K562 (cell line): ENCODE results near the gene CARD11. TPM values are rescaled to one million over a fixed set of nuclear protein-coding genes. Genes with fewer than 3 reads are reported as not detected.

Experiments used
- ARID2 ChIP-seq: fragments of 450-650 bp; IDR thresholded peaks from 2 replicates; pipeline ENCODE4 v1.6.1; 2017; ENCODE audit warnings: antibody characterized with exemption, mild to moderate bottlenecking
- CBFA2T3 ChIP-seq: fragments of 450-650 bp; IDR thresholded peaks from 2 replicates; pipeline ENCODE4 v1.6.1; 2017
- EP300 ChIP-seq: IDR thresholded peaks from 2 replicates; pipeline ENCODE4 v1.6.1; 2012; ENCODE audit warnings: low read length, improper control_type of control experiment
- ETV1 ChIP-seq: fragments of 450-650 bp; conservative IDR thresholded peaks from 2 replicates; pipeline ENCODE4 v1.6.1; 2016; ENCODE audit warnings: missing genetic modification characterization, control low read depth, low read depth, missing compliant biosample characterization
- EWSR1 ChIP-seq: fragments of 450-650 bp; IDR thresholded peaks from 2 replicates; pipeline ENCODE4 v1.6.1; 2018; ENCODE audit warnings: borderline replicate concordance, mild to moderate bottlenecking, low read depth, moderate library complexity; ENCODE audit not compliant: partially characterized antibody
- HDAC8 ChIP-seq: fragments of 450-650 bp; IDR thresholded peaks from 2 replicates; pipeline ENCODE4 v1.6.1; 2016; ENCODE audit warnings: mild to moderate bottlenecking, missing genetic modification characterization, moderate library complexity, missing compliant biosample characterization
- SIX5 ChIP-seq, 2 experiments: IDR thresholded peaks; 2 replicates each; pipeline ENCODE4 v1.6.1; 2011; ENCODE audit warnings: low read length in 2 of 2, borderline replicate concordance in 1 of 2, low read depth in 1 of 2, mild to moderate bottlenecking in 1 of 2, moderate library complexity in 1 of 2; ENCODE audit not compliant: insufficient read depth in 1 of 2
- TFE3 ChIP-seq: fragments of 450-650 bp; formaldehyde crosslinking; IDR thresholded peaks from 2 replicates; pipeline ENCODE4 v1.4.0; 2020; ENCODE audit warnings: mild to moderate bottlenecking, mixed read lengths
- ZKSCAN1 ChIP-seq: fragments of 150-350 bp; IDR thresholded peaks from 2 replicates; pipeline ENCODE4 v1.6.1; 2016; ENCODE audit warnings: low read depth, low read length
- polyA plus RNA-seq, 8 experiments: library from polyadenylated mRNA; depleted of rRNA in 4 of 8; stranded (reverse) in 5 of 8; unstranded in 3 of 8; fragments of >200 nt; fragmentation: Nextera tagmentation in 2 of 8; fragmentation: Illumina TruSeq in 1 of 8; extraction: Ambion mirVana in 2 of 8; extraction: Trizol in 1 of 8; gene quantifications; 2 replicates each; pipeline versions ENCODE4 v1.2.1 to v1.2.3, GENCODE V29; 2011 to 2014; ENCODE audit warnings: inconsistent platforms in 1 of 8, missing spikeins in 1 of 8
- total RNA-seq, 7 experiments: library from RNA; depleted of rRNA in 6 of 7; stranded (reverse); fragments of >200 nt in 6 of 7; fragmentation: Illumina TruSeq in 2 of 7; extraction: Trizol in 2 of 7; gene quantifications; 2 replicates each; pipeline versions ENCODE4 v1.2.1 to v1.2.3, GENCODE V29; 2011 to 2021; ENCODE audit warnings: low replicate concordance in 1 of 7
- TF ChIP-seq, protein P1 (sequence below): fragments of 200-800 bp; sonication (Bioruptor generic); IDR thresholded peaks from 2 replicates; pipeline ENCODE4 v1.6.1; 2016; ENCODE audit warnings: missing genetic modification characterization, missing compliant biosample characterization
- TF ChIP-seq, protein P2 (sequence below): fragments of 250-450 bp; sonication (Bioruptor Pico); IDR thresholded peaks from 2 replicates; pipeline ENCODE4 v1.5.0; 2020; ENCODE audit warnings: mild to moderate bottlenecking, borderline replicate concordance
- TF ChIP-seq, protein P3 (sequence below): IDR thresholded peaks from 2 replicates; pipeline ENCODE4 v1.6.1; 2011; ENCODE audit not compliant: insufficient read length; ENCODE audit errors: extremely low read depth
- TF ChIP-seq, protein P4 (sequence below): fragments of 450-650 bp; formaldehyde crosslinking; IDR thresholded peaks from 2 replicates; pipeline ENCODE4 v1.4.0; 2022; ENCODE audit warnings: missing genetic modification characterization

CARD11 gene
- total and polyA plus RNA-seq, 9 of the 15 experiments (the other 6 are each of a cell fraction or from before 2014, with no cell fraction given): 0.07 to 12.8 (median 5.7) TPM

DNA sequence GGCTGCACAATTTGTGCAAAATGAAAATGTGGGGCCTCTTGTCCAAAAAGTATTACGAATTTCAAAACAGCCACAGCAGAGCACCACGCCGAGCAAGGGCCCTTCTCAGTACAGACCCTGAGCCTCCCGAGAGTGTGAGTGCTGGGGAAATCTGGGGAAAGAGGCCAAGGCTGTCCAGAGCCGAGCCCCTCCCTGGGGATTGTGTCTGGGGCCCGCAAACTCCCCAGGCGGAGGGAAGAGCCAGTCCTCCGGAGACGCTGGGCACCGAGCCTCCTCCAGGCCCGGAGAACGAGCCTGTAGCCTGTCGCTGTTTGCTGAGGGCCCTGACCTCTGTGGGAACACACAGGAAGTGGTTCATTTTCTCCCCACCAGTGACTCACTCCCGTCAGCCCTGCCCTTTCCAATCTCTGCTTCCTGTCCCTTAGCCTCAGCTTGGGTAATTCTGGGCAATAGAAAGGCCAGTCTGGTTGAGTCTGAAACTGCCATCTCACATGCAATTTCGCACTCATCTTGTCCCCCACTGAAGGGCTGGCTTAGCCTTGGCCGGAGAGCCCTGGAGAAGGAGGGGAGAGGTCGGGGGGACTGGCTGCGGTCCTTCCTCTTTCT lies 180.1 kb downstream of the CARD11 start (continued):
- TF ChIP-seq, protein P1, sequence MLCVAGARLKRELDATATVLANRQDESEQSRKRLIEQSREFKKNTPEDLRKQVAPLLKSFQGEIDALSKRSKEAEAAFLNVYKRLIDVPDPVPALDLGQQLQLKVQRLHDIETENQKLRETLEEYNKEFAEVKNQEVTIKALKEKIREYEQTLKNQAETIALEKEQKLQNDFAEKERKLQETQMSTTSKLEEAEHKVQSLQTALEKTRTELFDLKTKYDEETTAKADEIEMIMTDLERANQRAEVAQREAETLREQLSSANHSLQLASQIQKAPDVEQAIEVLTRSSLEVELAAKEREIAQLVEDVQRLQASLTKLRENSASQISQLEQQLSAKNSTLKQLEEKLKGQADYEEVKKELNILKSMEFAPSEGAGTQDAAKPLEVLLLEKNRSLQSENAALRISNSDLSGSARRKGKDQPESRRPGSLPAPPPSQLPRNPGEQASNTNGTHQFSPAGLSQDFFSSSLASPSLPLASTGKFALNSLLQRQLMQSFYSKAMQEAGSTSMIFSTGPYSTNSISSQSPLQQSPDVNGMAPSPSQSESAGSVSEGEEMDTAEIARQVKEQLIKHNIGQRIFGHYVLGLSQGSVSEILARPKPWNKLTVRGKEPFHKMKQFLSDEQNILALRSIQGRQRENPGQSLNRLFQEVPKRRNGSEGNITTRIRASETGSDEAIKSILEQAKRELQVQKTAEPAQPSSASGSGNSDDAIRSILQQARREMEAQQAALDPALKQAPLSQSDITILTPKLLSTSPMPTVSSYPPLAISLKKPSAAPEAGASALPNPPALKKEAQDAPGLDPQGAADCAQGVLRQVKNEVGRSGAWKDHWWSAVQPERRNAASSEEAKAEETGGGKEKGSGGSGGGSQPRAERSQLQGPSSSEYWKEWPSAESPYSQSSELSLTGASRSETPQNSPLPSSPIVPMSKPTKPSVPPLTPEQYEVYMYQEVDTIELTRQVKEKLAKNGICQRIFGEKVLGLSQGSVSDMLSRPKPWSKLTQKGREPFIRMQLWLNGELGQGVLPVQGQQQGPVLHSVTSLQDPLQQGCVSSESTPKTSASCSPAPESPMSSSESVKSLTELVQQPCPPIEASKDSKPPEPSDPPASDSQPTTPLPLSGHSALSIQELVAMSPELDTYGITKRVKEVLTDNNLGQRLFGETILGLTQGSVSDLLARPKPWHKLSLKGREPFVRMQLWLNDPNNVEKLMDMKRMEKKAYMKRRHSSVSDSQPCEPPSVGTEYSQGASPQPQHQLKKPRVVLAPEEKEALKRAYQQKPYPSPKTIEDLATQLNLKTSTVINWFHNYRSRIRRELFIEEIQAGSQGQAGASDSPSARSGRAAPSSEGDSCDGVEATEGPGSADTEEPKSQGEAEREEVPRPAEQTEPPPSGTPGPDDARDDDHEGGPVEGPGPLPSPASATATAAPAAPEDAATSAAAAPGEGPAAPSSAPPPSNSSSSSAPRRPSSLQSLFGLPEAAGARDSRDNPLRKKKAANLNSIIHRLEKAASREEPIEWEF: no peak
- TF ChIP-seq, protein P2, sequence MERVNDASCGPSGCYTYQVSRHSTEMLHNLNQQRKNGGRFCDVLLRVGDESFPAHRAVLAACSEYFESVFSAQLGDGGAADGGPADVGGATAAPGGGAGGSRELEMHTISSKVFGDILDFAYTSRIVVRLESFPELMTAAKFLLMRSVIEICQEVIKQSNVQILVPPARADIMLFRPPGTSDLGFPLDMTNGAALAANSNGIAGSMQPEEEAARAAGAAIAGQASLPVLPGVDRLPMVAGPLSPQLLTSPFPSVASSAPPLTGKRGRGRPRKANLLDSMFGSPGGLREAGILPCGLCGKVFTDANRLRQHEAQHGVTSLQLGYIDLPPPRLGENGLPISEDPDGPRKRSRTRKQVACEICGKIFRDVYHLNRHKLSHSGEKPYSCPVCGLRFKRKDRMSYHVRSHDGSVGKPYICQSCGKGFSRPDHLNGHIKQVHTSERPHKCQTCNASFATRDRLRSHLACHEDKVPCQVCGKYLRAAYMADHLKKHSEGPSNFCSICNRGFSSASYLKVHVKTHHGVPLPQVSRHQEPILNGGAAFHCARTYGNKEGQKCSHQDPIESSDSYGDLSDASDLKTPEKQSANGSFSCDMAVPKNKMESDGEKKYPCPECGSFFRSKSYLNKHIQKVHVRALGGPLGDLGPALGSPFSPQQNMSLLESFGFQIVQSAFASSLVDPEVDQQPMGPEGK (CRISPR knock-in tag): no peak
- TF ChIP-seq ARID2 (no peak), SIX5 (IDR thresholded peaks at IDR 0.05; ENCODE audit: borderline replicate concordance in 1 of 2, insufficient read depth in 1 of 2, low read depth in 1 of 2, low read length in 2 of 2) (no peak), EWSR1 (no peak), ZKSCAN1 (no peak), TFE3 (CRISPR knock-in tag) (no peak), HDAC8 (tag) (no peak), CBFA2T3 (peak; percentile 49; the same call in 1 of the 2 replicates), ETV1 (tag) (peak; percentile 91), EP300 (peak; percentile 49; the same call in 1 of the 2 replicates)
- TF ChIP-seq, protein P3, sequence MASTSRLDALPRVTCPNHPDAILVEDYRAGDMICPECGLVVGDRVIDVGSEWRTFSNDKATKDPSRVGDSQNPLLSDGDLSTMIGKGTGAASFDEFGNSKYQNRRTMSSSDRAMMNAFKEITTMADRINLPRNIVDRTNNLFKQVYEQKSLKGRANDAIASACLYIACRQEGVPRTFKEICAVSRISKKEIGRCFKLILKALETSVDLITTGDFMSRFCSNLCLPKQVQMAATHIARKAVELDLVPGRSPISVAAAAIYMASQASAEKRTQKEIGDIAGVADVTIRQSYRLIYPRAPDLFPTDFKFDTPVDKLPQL: no peak
- TF ChIP-seq, protein P4, sequence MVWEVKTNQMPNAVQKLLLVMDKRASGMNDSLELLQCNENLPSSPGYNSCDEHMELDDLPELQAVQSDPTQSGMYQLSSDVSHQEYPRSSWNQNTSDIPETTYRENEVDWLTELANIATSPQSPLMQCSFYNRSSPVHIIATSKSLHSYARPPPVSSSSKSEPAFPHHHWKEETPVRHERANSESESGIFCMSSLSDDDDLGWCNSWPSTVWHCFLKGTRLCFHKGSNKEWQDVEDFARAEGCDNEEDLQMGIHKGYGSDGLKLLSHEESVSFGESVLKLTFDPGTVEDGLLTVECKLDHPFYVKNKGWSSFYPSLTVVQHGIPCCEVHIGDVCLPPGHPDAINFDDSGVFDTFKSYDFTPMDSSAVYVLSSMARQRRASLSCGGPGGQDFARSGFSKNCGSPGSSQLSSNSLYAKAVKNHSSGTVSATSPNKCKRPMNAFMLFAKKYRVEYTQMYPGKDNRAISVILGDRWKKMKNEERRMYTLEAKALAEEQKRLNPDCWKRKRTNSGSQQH (CRISPR knock-in tag): no peak
